Activated naive CD8-positive, alpha-beta T cell treated with anti-CD3 and anti-CD28 coated beads, Interleukin-2, amount 10 ng/mL, durations not matched to agents 7 days and 5 days (primary cell): Measurements from ENCODE around the gene ABHD12. TPM values are rescaled to one million over a fixed set of nuclear protein-coding genes. Genes with fewer than 3 reads are reported as not detected.
"Not testable (repeated sequence)": the region's sequence is repeated elsewhere in the genome, so short reads cannot be mapped to it uniquely, and the experiment has no call there.

Source experiments
- ATAC-seq: fragments of 150-1000 bp; cut with Tn5 transposase; one replicate; pipeline ENCODE4 v1.10.0; 2021; ENCODE audit warnings: low read depth, moderate library complexity
- POLR2A ChIA-PET: fragments of 350-600 bp; sonication (Branson Sonifier 250); formaldehyde crosslinking; loops from one replicate; lab custom pipeline; 2021; ENCODE audit warnings: antibody characterized with exemption; lab: Charles Lee
- DNase-seq: peaks from one replicate; pipeline ENCODE4 v3.0.0; 2021
- H3K27ac Mint-ChIP-seq: one replicate; pipeline ENCODE4 v1.8.0; 2022; ENCODE audit warnings: mild to moderate bottlenecking, mixed read lengths
- H3K27me3 Mint-ChIP-seq: one replicate; pipeline ENCODE4 v1.8.0; 2022; ENCODE audit warnings: mild to moderate bottlenecking, moderate library complexity, mixed read lengths
- H3K36me3 Mint-ChIP-seq: one replicate; pipeline ENCODE4 v1.8.0; 2021; ENCODE audit warnings: mild to moderate bottlenecking, mixed read lengths
- H3K4me1 Mint-ChIP-seq: one replicate; pipeline ENCODE4 v1.8.0; 2021; ENCODE audit warnings: mixed read lengths
- H3K4me3 Mint-ChIP-seq: one replicate; pipeline ENCODE4 v1.8.0; 2022; ENCODE audit warnings: mild to moderate bottlenecking, moderate library complexity, mixed read lengths
- H3K9me3 Mint-ChIP-seq: one replicate; pipeline ENCODE4 v1.8.0; 2021; ENCODE audit warnings: mixed read lengths
- total RNA-seq, 2 experiments: library from RNA; stranded (reverse); gene quantifications; one replicate each; pipeline ENCODE4 v1.2.3, GENCODE V29; 2021

The ABHD12 gene
- total RNA-seq, 2 experiments from 2014 or later, result 26.5 to 27.3 TPM

GRCh38 chr20:25338112-25339023 is 52.3 kb downstream of the ABHD12 start:
- peaks cover 8% of the 10 kb centered on the region for H3K4me1 Mint-ChIP-seq
- POLR2A ChIA-PET, result no interaction called here
- no peaks in the 10 kb centered on the region for H3K9me3 Mint-ChIP-seq
- ATAC-seq (no peak), DNase-seq (no peak)
- no peaks in the 10 kb centered on the region for H3K27me3 Mint-ChIP-seq
- H3K27ac Mint-ChIP-seq, result no peak overlapping the region
- H3K4me3 Mint-ChIP-seq, result no peak overlapping the region
- peaks cover 7% of the 10 kb centered on the region for H3K36me3 Mint-ChIP-seq

GRCh38 chr20:25336561-25337422 is 53.8 kb downstream of the ABHD12 start:
- H3K4me1 Mint-ChIP-seq, result peaks cover 3% of the 10 kb centered on the region
- ATAC-seq (no peak), DNase-seq (no peak)
- H3K27me3 Mint-ChIP-seq, result no peaks in the 10 kb centered on the region
- no peak overlapping the region for H3K4me3 Mint-ChIP-seq
- no peak overlapping the region for H3K27ac Mint-ChIP-seq
- POLR2A ChIA-PET, result no interaction called here
- H3K9me3 Mint-ChIP-seq, result no peaks in the 10 kb centered on the region
- peaks cover 7% of the 10 kb centered on the region for H3K36me3 Mint-ChIP-seq

- ATAC-seq, H3K4me3 Mint-ChIP-seq, H3K27me3 Mint-ChIP-seq, H3K36me3 Mint-ChIP-seq, H3K27ac Mint-ChIP-seq, DNase-seq, POLR2A ChIA-PET, H3K4me1 Mint-ChIP-seq, H3K9me3 Mint-ChIP-seq: not testable (repeated sequence)
These were observed 55.7 kb downstream of the ABHD12 start for GRCh38 chr20:25334972-25335371.

- Mint-ChIP-seq H3K27ac (no peak overlapping the region), H3K27me3 (no peaks in the 10 kb centered on the region), H3K36me3 (peaks cover 7% of the 10 kb centered on the region), H3K4me1 (peaks cover 2% of the 10 kb centered on the region), H3K4me3 (no peak overlapping the region), H3K9me3 (no peaks in the 10 kb centered on the region)
- DNase-seq (no peak), ATAC-seq (no peak)
- POLR2A ChIA-PET, result no interaction called here
These were observed 61.6 kb downstream of the ABHD12 start for GRCh38 chr20:25328954-25329498.

GRCh38 chr20:25327521-25328235 is 63.0 kb downstream of the ABHD12 start:
- DNase-seq (no peak), ATAC-seq (no peak)
- Mint-ChIP-seq H3K27ac (no peak overlapping the region), H3K4me1 (peaks cover 4% of the 10 kb centered on the region), H3K27me3 (no peaks in the 10 kb centered on the region), H3K36me3 (peaks cover 5% of the 10 kb centered on the region), H3K4me3 (no peak overlapping the region), H3K9me3 (no peaks in the 10 kb centered on the region)
- POLR2A ChIA-PET, result no interaction called here

- Mint-ChIP-seq H3K36me3 (peaks cover 7% of the 10 kb centered on the region), H3K4me1 (peaks cover 10% of the 10 kb centered on the region), H3K27me3 (no peaks in the 10 kb centered on the region), H3K27ac (no peak overlapping the region), H3K9me3 (no peaks in the 10 kb centered on the region), H3K4me3 (no peak overlapping the region)
- POLR2A ChIA-PET, result no interaction called here
- ATAC-seq (no peak), DNase-seq (no peak)
These were observed 64.6 kb downstream of the ABHD12 start for GRCh38 chr20:25325997-25326396.

GRCh38 chr20:25325073-25325472 is 65.6 kb downstream of the ABHD12 start:
- no peaks in the 10 kb centered on the region for H3K9me3 Mint-ChIP-seq
- peaks cover 10% of the 10 kb centered on the region for H3K4me1 Mint-ChIP-seq
- ATAC-seq (no peak), DNase-seq (no peak)
- H3K36me3 Mint-ChIP-seq, result peaks cover 7% of the 10 kb centered on the region
- POLR2A ChIA-PET, result no interaction called here
- H3K27me3 Mint-ChIP-seq, result no peaks in the 10 kb centered on the region
- H3K27ac Mint-ChIP-seq, result no peak overlapping the region
- no peak overlapping the region for H3K4me3 Mint-ChIP-seq

GRCh38 chr20:25324412-25324811 is 66.2 kb downstream of the ABHD12 start:
- Mint-ChIP-seq H3K4me3 (no peak overlapping the region), H3K27me3 (no peaks in the 10 kb centered on the region), H3K27ac (no peak overlapping the region), H3K9me3 (no peaks in the 10 kb centered on the region), H3K4me1 (peaks cover 9% of the 10 kb centered on the region), H3K36me3 (peaks cover 2% of the 10 kb centered on the region)
- no peak for DNase-seq
- POLR2A ChIA-PET, result no interaction called here
- no peak for ATAC-seq

- Mint-ChIP-seq H3K27me3 (no peaks in the 10 kb centered on the region), H3K9me3 (no peaks in the 10 kb centered on the region), H3K36me3 (peaks cover 2% of the 10 kb centered on the region), H3K27ac (no peak overlapping the region), H3K4me3 (no peak overlapping the region), H3K4me1 (peaks cover 11% of the 10 kb centered on the region)
- DNase-seq (no peak), ATAC-seq (no peak)
- POLR2A ChIA-PET, result no interaction called here
These were observed 67.0 kb downstream of the ABHD12 start for GRCh38 chr20:25323496-25324246.

- Mint-ChIP-seq H3K27ac (peak overlapping the region; percentile 18), H3K9me3 (no peaks in the 10 kb centered on the region), H3K27me3 (no peaks in the 10 kb centered on the region), H3K4me1 (peaks cover 11% of the 10 kb centered on the region), H3K4me3 (no peak overlapping the region), H3K36me3 (peaks cover 2% of the 10 kb centered on the region)
- ATAC-seq, result no peak
- POLR2A ChIA-PET, result no interaction called here
- DNase-seq, result no peak
These were observed 68.6 kb downstream of the ABHD12 start for GRCh38 chr20:25321991-25322390.

GRCh38 chr20:25321262-25321831 is 69.3 kb downstream of the ABHD12 start:
- ATAC-seq (peak; percentile 40), DNase-seq (no peak)
- Mint-ChIP-seq H3K4me1 (peaks cover 11% of the 10 kb centered on the region), H3K36me3 (peaks cover 2% of the 10 kb centered on the region), H3K9me3 (no peaks in the 10 kb centered on the region), H3K4me3 (no peak overlapping the region), H3K27me3 (no peaks in the 10 kb centered on the region), H3K27ac (peak overlapping the region; percentile 45)
- POLR2A ChIA-PET, result no interaction called here

GRCh38 chr20:25320035-25320800 is 70.4 kb downstream of the ABHD12 start:
- POLR2A ChIA-PET, result no interaction called here
- Mint-ChIP-seq H3K4me1 (peaks cover 11% of the 10 kb centered on the region), H3K27ac (no peak overlapping the region), H3K27me3 (no peaks in the 10 kb centered on the region), H3K4me3 (no peak overlapping the region), H3K36me3 (peaks cover 2% of the 10 kb centered on the region), H3K9me3 (no peaks in the 10 kb centered on the region)
- DNase-seq (no peak), ATAC-seq (no peak)
